Measurements from ENCODE around the gene NDUFAF7.
"Not testable (repeated sequence)": the region's sequence is repeated elsewhere in the genome, so short reads cannot be mapped to it uniquely, and the experiment has no call there.

The NDUFAF7 gene

DNA sequence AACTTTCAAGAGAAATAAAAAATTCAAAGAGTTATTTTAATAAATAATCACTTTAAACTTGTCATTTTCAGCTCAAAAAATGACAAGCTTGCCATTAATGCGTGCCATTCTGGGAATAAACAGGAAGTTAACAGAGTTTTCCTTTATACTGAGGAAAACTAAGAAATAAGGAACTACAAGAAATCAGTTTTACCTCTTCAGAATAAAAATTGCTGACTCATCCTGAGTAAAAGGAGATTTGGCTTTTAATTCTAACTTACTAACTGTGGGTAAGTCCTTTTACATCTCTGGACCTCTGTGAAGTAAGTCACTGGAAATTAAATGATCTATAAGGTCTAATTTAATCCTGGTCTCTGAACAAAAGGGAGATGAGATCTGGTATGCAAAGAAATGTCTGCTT, 16.2 kb upstream of the NDUFAF7 start:
- DNase-seq (ENCODE audit: low read depth, low spot score), result no peak

DNA sequence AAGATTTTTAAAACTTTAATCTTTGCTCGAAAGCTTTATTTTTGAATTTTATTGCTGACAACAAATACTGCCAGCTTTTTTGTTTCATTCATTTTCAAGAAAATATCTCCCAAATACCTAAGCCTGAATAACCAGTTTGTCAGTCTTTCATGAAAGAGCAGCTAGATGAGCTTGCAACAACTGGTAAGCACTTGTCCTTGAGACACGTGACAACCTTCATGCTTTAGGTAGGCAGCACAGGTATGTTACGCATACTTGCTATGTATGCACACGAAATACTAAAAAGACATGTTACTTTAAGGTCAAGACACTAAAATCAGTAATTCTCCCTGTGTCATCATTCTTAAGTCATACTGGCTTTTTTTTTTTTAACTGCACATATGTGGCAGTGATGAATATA, 12.4 kb upstream of the NDUFAF7 start:
- DNase-seq (ENCODE audit: low read depth, low spot score), result no peak

DNA sequence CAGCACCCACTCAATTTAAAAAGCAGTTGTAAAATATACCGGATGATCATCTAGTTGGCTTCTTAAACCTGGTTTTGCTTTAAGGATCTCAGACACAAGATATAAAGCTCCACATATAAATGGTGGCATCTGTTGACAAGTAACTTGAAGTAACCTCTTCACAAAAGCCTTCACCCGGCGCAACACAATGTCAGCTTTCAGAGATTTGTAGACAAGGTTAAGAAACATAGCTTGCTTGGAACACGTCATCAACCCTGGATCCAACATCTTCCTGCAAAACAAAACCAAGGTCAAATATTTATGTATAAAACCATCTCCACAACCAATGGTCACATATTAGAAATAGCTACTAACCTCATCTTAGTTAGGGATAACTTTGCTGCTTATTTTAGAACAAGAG, 8.3 kb upstream of the NDUFAF7 start:
- DNase-seq (ENCODE audit: low read depth, low spot score), result no peak

DNA sequence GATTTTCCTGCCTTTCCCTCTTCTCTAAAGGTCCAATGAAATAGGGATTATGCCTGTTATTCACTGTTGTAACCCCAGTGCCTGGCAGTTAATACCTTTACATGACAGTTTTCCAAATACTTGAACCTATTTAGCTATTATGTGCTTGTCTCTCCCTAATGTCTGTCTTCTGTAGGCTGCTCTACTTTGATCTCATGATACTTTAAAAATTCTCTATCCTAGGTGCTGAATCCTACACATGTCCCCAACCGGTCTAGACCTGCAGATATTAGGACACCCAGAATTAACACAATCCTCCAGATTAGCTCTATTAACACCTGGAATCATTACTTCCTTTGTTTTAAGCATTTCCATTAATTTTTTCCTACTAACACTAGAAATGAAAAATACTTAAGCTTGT, 7.4 kb upstream of the NDUFAF7 start:
- no peak for DNase-seq (ENCODE audit: low read depth, low spot score)

GRCh38 chr2:37225129-37225528, 6.3 kb upstream of the NDUFAF7 start:
- DNase-seq (ENCODE audit: low read depth, low spot score), result not testable (repeated sequence)

DNA sequence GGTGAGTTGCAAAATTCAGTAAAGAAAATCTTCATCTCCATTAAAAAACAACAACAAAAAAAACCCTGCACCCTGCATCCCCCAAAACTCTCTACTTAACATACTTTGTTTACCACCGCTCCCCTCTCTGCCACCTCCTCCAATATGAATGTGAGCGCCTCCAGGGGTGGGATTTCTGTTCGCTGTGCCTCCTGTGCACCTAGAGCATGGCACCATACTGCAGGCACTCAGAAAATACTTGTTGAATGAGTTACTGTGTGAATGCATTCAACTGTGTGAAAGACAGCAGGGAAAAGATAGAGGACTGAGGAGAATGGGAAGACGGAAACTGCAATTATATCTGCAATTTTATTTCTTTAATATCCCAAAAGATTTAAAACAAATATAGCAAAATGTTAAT, 4.6 kb upstream of the NDUFAF7 start:
- DNase-seq (ENCODE audit: low read depth, low spot score), result no peak

DNA sequence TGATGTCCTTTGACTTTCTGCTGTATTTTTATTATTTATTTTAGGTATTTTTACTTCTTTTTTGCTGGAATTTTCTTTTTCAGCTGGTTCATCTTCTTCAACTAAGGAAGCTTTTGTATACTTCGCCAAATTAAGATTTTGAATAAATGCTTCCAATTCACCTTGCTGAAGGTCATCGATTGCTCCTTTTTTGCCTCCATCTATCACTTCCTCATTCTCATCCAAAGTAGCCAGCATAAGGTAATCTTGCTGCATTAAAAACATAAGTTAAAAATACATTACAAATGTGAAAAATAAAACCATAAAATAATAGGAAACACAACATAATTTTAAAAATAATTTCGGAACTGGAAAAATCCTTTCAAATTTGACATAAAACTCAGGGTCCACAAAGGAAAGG, 2.7 kb upstream of the NDUFAF7 start:
- no peak for DNase-seq (ENCODE audit: low read depth, low spot score)

DNA sequence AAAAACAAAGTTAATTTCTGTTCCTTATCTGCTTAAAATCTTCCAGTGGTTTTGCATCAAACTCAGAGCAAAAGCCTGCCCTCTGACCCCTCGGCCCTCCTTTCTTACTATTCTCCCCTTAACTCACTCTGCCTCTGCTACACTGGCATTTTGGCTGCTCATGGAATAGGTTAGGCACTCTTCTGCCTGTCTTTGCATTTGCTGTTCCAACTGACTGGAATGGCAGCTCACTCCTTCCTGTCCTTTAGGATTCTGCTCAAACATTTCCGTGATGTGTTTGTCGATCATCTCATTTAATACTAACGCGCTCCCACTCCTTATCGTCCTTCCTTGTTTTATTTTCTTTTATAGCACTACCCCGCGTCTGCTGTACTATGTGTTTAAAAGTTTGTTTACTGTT, 877 bp upstream of the NDUFAF7 start:
- DNase-seq (ENCODE audit: low read depth, low spot score), result no peak

GRCh38 chr2:37232131-37232933, 874 bp downstream of the NDUFAF7 start:
- DNase-seq (ENCODE audit: low read depth, low spot score), result no peak

DNA sequence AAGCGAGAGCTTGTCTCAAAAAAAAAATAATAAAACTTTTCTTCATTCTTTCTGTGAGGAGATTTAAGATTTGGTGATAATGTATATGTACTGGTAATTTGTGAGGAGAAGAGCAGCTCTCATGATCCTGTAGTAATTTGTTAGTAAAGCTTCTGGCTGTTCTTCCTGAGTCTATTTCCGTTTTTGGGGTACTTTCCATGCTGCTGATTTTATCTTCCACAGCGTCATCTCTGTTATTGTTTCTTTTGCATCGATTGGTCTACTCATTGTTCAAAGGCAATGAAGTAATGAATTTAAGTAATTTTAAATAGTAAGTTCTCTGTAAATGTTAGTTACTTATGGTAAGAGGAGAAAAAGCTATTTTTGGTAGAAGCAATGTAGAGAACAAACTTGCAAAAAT, 12.0 kb downstream of the NDUFAF7 start:
- no peak for DNase-seq (ENCODE audit: low read depth, low spot score)

DNA sequence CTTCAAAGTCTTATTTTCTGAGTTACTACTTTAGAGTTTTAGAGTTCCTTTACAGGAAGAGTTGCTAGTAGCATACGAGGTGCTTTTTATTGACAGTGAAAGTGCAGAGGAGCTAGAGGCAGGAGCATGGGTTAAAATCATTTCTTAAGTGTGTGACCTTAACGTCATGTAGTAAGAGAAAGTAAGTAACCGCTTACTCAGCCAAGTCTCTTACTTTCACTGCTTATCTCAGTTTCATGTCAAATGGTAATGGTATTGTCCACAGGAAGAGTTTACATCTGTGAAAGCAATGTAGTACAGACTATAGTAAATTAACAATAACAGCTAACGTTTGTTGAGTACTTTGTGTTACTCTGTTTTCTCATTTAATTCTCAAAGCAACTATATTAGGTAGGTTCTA, 12.6 kb downstream of the NDUFAF7 start:
- DNase-seq (ENCODE audit: low read depth, low spot score), result no peak

GRCh38 chr2:37244755-37245154, 13.3 kb downstream of the NDUFAF7 start:
- no peak for DNase-seq (ENCODE audit: low read depth, low spot score)

GRCh38 chr2:37246205-37246604, 14.7 kb downstream of the NDUFAF7 start:
- no peak for DNase-seq (ENCODE audit: low read depth, low spot score)

- DNase-seq (ENCODE audit: low read depth, low spot score), result no peak
These were observed 19.6 kb downstream of the NDUFAF7 start for GRCh38 chr2:37250869-37251740.

GRCh38 chr2:37262522-37262921, 31.1 kb downstream of the NDUFAF7 start:
- DNase-seq (ENCODE audit: low read depth, low spot score), result no peak

DNA sequence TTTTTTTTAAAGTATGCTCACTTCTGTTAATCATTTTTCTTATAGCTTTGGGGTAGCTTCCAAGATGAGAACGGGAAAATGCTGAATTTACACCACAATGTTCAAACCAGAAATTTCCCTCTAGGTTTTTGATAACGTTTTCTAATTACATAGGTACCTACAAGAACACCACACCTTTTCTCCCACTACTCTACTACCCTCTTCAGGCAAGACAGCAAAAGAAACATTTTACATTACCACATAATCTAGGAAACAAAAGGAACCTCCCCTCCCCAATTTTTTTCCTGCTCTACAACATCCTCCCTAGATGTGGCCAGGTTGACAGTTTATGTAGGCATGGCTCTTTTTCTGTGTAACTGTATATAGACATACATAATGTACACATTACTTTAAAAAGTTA, 32.4 kb downstream of the NDUFAF7 start:
- DNase-seq (ENCODE audit: low read depth, low spot score), result no peak

GRCh38 chr2:37267685-37268084, 36.2 kb downstream of the NDUFAF7 start:
- no peak for DNase-seq (ENCODE audit: low read depth, low spot score)

- DNase-seq (ENCODE audit: low read depth, low spot score), result no peak
These were observed 36.7 kb downstream of the NDUFAF7 start for GRCh38 chr2:37268111-37268510.

GRCh38 chr2:37271376-37272067, 40.1 kb downstream of the NDUFAF7 start:
- DNase-seq (ENCODE audit: low read depth, low spot score), result peak; percentile 12

- DNase-seq (ENCODE audit: low read depth, low spot score), result no peak
These were observed 43.0 kb downstream of the NDUFAF7 start for GRCh38 chr2:37274359-37274965.

DNA sequence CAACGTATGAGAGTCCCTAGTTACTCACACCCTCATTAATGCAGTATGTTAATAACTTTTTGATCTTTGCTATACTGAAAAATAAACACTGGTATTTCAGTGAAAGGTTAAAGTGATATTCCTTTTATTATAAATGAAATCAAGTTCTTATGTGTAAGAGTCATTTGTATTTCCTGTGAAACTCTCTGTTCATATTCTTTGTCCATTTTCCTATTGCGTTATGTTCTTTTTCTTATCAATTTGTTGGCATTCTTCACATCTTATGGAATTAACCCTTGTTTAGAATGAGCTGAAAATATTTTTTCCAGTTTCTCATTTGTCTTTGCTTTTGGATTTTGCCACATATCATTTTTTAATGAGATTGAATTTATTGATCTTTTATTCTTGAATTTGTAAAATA, 44.8 kb downstream of the NDUFAF7 start:
- DNase-seq (ENCODE audit: low read depth, low spot score), result no peak

- no peak for DNase-seq (ENCODE audit: low read depth, low spot score)
These were observed 50.5 kb downstream of the NDUFAF7 start for GRCh38 chr2:37281916-37282315.
